HG02943 (cell line): Measurements from ENCODE around the gene CD209.
A peak's percentile ranks its signal among the peaks of the same experiment; 100 is the strongest.

Source experiments
- ATAC-seq: cut with Tn5 transposase; IDR thresholded peaks from one replicate; pipeline ENCODE4 v1.9.1; 2021; ENCODE audit warnings: mild to moderate bottlenecking, low read depth, moderate library complexity; ENCODE audit not compliant: unreplicated experiment

CD209 gene

GRCh38 chr19:7709932-7710460, 37.3 kb downstream of the CD209 start:
- ATAC-seq, result no peak

- ATAC-seq, result no peak
Observed at GRCh38 chr19:7706955-7707456, 40.3 kb downstream of the CD209 start.

GRCh38 chr19:7706188-7706954, 41.0 kb downstream of the CD209 start:
- no peak for ATAC-seq

GRCh38 chr19:7705387-7706187, 41.7 kb downstream of the CD209 start:
- ATAC-seq, result peak; percentile 60

- ATAC-seq, result no peak
Observed at GRCh38 chr19:7704280-7705060, 42.9 kb downstream of the CD209 start.

- ATAC-seq, result no peak
Observed at GRCh38 chr19:7703332-7703731, 44.0 kb downstream of the CD209 start.

GRCh38 chr19:7701654-7702457, 45.5 kb downstream of the CD209 start, which contains the start of gene FCER2:
Gene FCER2 (minus strand): TSS chr19:7702131. CDS start chr19:7699760, 2,371 bp downstream.
- no peak for ATAC-seq

GRCh38 chr19:7701049-7701653, 46.2 kb downstream of the CD209 start:
- ATAC-seq, result no peak

- no peak for ATAC-seq
Observed at GRCh38 chr19:7699417-7700401, 47.6 kb downstream of the CD209 start.

- ATAC-seq, result no peak
Observed at GRCh38 chr19:7699003-7699402, 48.3 kb downstream of the CD209 start.

- no peak for ATAC-seq
Observed at GRCh38 chr19:7698583-7698982, 48.8 kb downstream of the CD209 start.

- ATAC-seq, result no peak
Observed at GRCh38 chr19:7697721-7698287, 49.5 kb downstream of the CD209 start.

- ATAC-seq, result no peak
Observed at GRCh38 chr19:7694499-7694898, 52.8 kb downstream of the CD209 start.

- ATAC-seq, result no peak
Observed at GRCh38 chr19:7692417-7693088, 54.8 kb downstream of the CD209 start.

GRCh38 chr19:7691497-7691896, 55.8 kb downstream of the CD209 start:
- no peak for ATAC-seq

- no peak for ATAC-seq
Observed at GRCh38 chr19:7690779-7691258, 56.5 kb downstream of the CD209 start.
